CD4-positive, alpha-beta T cell treated with Interleukin-1 beta for 1 hour (primary cell): ENCODE measurements around the gene SLC7A1.
"Not testable (repeated sequence)": the region's sequence is repeated elsewhere in the genome, so short reads cannot be mapped to it uniquely, and the experiment has no call there.

Experiments
- DNase-seq, 2 donors: peaks; one replicate each; pipeline ENCODE4 v3.0.0-alpha.2; 2020 to 2022

The SLC7A1 gene

DNA sequence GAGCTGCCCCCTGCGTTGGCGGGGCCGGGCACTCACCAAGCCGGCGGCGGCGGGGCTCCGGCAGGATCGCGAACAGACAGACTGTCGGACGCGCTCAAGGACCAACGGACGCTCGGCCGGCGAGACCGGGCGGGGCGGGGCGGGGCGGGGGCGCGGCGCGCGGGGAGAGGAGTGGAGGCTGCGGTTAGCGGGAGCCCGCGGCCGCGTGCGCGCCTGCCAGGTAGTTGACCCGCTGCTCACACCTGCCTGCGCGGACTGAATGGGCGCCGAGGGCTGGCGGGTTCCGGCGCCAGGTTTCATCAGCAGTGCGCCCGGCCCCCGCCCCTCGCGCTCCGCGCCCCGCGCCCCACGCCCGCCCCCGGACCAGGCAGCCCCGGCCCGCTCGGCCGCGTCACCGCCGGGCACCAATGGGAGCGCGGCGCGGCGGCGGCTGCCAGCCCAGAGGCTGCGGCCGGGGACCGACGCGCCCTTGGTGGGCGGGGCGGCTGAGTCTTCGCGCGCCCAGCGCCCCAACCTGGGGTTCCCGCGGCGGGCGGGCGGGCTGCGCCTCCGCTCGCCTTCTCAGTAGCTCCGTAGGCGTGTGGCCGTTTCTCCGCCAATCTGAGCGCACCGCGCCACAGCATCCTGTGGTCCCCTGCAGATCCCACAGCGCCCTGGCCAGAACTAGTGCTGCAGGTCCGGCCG lies at the start of gene SLC7A1:
SLC7A1 (minus strand) TSS at position 309 of the 684 bp plus-strand sequence. CDS start 59,500 bp downstream, outside the sequence.
- peak; percentile 87 to 88 for DNase-seq

DNA sequence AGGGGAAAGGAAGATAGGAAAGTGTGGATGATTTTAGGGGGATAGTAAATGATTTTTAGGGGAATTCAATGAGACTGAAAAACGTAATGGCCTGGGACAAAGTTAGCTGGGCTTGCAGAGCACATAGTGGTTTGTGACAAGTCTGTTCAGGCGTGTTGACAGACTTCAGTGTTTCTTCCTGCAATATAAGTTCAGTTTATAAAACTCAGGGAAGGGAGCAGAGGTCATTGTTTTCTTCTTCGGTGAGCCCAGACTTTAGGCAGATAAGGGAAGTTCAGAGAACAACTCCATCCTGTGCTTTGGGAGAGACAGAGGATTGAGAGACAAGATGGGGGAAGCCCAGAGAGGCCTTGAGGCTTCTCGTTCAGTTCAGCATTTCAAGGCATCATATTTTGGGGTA lies 45.2 kb upstream of the SLC7A1 start:
- no peak for DNase-seq

DNA sequence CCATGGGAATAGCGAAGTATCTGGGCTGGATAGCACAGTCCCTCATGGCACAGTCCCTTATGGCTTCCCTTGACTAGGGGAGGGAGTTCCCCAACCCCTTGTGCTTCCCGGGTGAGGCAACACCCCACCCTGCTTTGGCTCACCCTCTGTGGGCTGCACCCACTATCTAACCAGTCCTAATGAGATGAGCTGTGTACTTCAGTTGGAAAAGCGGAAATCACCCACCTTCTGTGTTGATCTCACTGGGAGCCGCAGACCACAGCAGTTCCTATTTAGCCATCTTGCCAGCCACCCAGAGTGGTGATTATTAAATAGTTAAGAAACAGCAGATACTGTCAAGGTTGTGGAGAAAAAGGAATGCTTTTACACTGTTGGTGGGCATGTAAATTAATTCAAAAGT lies 41.3 kb upstream of the SLC7A1 start:
- not testable (repeated sequence) for DNase-seq

DNA sequence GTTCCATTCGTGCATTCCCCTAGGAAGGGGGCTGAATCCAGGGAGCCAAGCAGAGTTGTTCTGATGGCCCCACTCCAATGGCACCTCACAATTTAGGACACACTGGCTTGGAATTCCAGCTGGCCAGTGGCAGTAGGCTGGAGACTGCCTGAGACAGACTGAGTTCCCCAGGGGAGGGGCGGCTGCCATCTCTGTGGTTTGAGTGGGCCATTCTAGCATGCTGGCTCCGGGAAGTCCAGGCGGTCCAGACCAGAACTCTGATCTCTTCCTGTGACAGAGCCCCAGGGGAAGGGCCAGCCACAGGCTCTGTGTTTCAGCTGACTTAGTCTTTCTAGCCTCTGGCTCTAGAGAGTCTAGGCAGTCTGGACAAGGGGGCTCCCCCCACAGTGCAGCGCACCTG lies 29.5 kb upstream of the SLC7A1 start:
- DNase-seq = no peak

DNA sequence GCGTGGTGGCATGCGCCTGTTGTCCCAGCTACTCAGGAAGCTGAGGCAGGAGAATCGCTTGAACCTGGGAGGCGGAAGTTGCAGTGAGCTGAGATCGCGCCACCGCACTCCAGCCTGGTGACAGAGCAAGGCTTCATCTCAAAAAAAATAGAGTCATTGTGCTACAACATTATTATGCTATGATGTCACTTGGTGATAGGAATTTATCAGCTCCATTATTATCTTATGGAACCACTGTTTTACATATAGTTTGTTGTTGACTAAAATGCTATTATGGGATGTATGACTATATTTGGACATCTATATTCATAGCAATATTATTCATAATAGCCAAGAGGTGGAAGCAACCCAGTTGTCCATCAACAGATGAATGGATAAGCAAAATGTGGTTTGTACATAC lies 26.4 kb upstream of the SLC7A1 start:
- DNase-seq = no peak

DNA sequence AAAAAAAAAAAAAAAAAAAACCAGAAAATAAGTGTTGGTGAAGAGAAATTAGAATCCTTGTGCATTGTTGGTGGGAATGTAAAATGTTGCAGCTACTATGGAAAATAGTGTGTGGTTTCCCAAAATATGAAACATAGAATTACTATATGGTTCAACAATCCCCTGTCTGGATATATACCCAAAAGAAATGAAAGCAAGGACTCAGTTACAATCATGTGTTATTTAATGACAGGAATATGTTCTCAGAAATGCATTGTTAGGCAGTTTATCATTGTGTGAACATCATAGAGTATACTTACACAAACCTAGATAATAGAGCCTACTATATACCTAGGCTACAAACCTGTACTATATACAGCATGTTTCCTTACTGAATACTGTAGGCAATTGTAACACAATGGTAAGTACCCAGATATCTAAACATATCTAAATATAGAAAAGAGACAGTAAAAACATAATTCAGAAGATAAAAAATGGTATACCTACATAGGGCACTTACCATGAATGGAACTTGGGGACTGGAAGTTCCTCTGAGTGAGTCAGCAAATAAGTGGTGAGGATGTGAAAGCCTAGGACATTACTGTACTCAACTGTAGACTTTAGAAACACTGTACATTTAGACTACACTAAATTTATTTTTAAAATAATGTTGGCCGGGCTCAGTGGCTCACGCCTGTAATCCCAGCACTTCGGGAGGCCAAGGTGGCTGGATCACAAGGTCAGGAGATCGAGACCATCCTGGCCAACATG lies 25.7 kb upstream of the SLC7A1 start:
- no peak for DNase-seq

DNA sequence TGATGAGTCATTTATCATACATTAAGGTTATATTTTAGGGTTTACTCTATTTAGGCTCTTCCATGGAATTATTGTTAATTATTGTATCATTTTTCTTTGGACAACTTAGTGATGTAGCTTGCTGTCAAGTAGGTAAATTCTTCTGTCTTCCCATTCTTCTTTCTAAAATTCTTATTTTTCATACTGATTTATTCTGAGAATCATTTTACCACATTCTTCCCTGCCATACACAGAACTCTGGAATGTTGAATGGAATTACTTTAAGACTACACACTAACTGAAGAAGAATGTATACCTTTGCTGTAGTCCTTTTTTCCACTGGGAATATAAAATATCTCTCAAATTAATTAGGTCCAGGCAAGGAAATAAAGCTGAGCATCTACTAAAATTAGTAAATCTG lies 24.5 kb upstream of the SLC7A1 start:
- DNase-seq = no peak

DNA sequence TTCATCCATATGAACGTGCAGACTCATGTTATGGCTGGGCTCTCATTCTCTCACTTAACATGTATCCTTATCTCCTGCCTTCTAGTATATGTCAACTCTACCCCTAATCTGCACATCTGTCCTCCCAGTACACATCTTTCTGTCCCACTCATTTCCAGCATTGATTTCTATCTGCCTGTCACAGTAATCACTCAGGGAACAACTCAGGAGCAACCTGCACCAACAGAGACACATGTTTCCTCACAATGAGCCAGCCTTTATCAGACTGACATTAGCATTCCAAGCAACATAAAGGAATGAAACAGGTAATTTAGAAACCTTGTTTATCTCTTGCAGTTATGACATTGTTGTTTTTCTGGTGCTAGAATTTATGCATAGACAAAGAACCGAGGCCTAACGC lies 17.6 kb upstream of the SLC7A1 start:
- DNase-seq = no peak

DNA sequence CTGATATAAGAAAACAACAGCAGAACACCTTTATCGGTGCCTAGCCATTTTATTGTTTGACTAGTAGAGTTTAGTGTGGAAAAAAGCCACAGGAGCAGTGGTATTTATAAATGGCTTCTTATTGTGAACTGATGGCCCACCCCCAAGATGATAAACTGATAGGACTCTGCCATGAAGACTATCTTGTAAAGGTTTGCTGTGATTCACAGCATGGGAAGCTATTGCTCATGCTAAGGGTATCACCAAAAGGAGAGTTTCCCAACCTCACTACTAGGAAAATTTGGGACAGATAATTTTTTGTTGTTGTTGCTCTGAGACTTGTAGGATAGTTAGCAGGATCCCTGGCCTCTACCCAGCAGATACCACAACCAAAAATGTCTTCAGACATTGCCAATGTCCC lies 12.0 kb upstream of the SLC7A1 start:
- no peak for DNase-seq

DNA sequence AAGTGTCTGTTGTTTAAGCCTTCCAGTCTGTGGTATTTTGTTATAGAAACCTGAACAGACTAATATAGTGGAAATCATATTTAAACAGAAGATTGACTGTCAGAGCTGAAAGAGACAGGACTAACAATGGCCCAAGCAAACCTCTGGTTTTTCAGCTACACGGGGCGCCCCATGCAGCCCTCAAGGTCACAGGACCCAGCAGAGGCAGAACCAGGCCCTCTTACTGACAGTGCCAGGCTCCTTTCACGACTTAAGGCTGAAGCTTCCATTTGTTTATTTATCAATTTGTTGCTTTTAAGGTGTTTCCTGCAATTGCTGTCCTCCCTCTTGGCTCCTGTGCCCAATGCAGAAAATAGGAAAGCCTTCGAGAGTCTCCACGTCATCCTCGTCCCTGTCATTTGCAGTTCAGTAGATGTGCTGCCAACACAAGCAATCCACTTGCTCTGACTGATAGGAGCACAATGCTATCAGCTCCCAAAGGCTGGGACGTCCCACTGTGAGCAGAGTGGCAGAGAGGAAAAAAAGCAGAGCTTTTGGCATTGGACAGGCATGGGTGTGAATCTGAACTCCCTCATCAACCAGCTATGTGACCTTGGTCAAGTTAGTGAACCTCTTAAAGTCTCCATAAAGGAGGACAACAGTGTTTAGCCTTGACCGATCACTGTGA lies 10.5 kb upstream of the SLC7A1 start:
- DNase-seq = no peak

DNA sequence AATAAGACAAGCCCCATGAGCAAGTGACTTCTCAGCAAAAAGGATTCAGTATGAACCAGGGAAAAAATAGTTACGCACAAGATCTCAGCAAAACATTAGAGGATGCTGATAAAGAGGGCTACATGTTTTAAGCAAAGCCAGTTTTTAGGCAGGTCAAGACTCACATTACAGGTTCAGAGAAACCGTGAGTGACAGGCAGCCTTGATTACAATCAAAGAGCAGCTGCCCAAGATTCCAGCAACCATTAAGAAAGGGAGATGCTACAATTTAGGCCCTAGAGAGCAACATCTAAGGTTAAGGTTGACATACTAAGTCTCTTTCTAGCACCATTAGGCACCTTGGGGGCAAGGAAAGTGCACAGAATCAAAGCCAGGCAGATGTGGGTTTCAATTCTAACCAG lies 2.8 kb upstream of the SLC7A1 start:
- DNase-seq = no peak

DNA sequence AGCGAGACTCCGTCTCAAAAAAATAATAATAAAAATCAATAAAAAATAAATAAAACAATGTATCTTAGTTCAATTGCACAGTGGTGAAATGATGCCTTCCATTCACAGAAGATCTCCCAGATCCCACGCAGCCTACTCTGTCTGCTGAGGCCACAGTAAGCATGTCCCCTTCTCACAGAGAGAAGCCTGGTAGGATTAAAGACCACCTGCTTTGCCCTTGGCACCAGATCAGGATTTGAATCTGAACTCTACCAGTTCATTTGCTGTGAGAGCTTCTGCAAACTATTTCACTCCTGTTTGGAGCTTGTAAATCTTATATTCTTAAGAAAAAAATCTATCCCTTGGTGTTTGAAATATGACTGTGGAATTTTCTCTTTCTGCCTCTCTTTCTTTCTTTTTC lies 2.2 kb upstream of the SLC7A1 start:
- DNase-seq = no peak

DNA sequence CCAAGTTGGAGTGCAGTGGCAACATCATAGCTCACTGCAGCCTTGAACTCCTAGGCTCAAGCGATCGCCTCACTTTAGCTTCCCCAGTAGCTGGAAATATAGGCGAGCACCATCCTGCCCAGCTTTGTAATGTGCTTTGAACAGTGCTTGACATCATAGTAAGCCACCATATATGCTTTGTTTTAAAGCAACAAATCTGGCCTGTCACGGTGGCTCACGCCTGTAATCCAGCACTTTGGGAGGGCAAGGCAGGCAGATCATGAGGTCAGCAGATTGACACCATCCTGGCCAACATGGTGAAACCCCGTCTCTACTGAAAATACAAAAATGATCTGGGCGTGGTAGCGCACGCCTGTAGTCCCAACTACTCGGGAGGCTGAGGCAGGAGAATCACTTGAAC lies 1.8 kb upstream of the SLC7A1 start:
- no peak for DNase-seq

DNA sequence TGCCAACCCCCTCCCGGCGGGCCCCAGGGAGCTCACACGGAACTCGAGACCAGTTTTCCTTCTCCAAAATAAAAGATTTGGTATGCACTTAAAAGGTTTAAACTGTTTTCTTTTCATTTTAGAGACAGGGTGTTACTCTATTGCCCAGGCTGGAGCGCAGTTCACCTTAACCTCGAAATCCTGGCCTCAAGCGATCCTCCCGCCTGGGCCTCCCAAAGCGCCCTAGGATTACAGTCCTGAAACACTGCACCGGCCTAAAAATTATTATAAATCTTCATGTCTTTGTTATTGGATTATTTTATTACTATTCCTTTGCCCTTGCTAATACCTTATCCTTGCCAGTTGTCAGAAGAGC lies 553 bp upstream of the SLC7A1 start:
- DNase-seq = no peak

DNA sequence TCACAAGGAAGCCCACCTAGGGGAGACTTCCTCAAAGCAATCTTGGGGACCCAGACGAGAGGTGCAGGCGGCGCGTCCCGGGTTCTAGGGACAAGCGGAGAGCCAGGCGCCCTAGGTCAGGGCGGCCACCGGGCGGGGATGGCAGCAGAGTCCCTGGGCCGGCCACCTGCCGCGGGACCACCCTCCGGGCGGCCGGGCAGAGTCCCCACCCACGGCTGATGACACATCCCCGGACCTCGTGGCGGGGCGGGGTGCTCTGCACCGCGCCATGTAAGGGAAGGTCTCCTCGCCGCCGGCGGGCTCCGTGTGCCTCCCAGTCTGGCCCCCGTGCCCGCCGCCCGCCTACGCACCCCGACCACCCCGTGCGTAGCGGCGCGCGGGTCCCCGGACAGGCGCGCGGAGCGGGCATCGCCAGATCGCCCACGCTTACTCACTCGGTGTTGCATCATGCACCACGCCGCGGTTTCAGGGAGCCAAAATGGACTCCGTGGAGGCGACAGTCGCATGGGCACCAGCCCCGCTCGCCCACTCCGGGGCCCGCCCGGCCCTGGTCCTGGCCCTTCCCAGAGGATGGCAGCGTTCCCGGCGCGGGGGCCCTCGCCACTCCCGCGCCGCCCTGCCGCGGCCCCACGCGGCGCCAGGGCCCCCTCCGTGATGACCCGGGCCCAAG lies 643 bp downstream of the SLC7A1 start:
- DNase-seq = peak; percentile 51 to 69

DNA sequence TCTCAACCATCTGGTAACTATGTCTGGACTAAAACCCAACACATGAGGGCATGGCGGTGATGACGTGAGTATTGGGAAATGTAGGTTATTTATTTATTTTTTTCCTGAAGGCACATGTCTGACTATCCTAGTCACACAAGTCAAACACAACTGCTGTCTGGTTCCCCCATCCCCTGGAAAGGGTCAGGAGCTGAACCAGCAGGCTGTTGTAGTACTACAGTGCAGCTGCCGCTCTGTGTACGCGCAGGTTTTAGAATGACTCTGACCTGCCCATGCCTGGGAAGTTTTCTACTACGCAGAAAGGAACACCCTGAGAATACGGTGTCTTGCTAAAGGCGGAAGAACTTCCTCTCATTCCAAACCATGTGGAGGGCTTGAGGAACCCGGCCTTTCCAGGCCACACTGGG lies 1.2 kb downstream of the SLC7A1 start:
- peak; percentile 39 to 41 for DNase-seq

DNA sequence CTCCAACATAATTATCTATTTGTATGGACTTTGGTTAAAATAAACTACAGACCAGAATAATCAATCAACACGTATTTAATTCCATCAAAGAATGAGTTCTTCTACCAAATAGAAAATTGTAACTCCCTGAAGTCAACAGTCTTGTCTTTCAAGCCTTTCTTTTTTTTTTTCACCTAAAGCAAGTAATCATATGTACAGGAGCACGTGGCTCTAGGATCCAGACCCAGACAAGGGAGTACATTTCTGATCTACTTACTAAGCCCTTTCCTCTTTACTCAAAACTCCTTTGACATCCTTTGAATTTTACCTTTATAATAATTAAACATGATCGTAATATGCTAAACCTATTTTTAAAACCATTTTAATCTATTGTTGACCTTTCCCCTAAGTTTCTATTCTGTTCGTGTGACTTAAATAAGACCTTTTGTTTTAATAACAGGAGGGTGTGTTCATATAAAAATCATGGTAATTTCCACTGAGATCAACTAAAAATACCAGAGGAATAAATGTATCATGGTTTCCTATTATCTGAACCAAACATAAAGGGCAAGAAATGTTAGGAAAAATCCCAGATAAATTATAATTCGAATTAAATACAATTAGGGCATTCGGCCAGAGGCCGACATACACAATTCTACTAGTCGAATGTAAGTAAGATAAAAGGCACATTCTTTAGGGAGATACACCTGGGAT lies 1.7 kb downstream of the SLC7A1 start:
- no peak for DNase-seq

DNA sequence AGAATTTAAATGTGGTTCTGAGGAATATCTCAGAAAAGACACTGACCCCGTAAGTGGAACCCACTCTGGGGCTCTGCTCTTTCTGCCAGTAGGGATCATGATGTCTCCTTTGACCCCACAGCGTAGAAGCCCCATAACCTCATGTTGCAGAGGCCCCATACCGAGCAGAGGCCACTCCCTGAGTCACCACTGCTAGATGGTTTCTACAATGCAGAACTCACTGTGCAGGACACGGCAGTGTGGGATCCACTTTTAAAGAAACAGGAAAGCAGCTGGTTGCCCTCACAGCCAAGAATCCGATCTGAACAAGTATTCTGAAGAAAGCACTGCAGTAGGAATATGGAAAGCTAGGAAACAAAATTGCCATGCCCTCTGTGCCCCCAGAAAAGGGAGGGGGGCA lies 4.2 kb downstream of the SLC7A1 start:
- DNase-seq = no peak

DNA sequence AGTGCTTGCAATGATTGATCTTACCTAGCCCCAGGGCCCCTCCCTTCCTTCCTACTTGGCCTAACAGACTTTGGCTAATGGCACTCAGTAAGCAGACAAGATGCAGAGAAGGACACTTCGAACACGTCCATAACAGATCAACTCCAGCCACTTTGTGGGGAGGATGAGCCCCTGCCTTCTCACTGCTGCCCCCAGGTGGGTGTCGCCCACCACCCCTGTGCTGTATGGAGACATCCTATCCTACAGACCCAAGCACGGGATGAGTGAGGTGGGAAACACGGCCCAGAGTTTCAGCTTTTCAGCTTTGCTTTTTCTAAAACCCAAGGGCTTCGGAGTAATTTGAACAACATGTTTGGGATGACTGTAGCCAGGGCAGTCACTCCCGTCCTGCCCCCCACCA lies 5.5 kb downstream of the SLC7A1 start:
- no peak for DNase-seq

DNA sequence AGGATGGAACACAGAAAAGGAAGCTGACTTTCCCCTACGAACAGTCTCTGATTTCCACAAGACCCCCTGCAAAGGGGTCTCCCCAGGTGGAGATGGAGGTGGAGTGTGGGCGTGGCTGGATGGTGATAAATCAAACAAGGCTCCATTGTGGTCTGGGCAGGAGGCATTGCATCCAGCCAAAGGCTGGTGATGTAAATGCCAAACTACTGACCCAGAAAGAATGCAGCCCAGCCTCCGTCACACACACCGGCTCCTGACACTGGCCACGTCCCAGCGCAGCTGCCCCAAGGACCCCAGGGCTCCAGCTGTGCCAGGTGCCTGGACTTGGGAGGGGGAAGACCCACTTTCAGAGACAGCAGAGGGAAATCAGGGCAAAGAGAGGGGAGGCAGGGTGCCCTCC lies 6.3 kb downstream of the SLC7A1 start:
- DNase-seq = no peak

DNA sequence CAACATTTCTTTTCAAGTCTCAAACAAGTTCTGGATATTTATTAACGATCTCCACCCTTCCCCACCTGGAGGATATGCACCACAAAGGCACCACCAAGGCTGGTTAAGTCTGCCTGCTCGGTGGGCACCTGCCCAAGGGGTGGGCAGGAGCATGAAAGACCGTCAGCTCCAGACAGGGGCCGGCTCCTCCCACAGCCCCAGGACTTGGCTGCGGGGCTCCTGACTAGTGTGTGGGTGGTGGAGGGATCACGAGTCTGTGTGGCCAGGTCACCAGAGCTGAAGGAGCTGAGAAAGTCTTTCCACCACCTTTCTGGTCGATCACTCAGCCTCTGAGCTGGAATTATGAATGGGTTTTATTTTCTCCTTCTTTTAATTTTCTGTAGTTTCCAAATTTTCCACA lies 7.8 kb downstream of the SLC7A1 start:
- no peak for DNase-seq

DNA sequence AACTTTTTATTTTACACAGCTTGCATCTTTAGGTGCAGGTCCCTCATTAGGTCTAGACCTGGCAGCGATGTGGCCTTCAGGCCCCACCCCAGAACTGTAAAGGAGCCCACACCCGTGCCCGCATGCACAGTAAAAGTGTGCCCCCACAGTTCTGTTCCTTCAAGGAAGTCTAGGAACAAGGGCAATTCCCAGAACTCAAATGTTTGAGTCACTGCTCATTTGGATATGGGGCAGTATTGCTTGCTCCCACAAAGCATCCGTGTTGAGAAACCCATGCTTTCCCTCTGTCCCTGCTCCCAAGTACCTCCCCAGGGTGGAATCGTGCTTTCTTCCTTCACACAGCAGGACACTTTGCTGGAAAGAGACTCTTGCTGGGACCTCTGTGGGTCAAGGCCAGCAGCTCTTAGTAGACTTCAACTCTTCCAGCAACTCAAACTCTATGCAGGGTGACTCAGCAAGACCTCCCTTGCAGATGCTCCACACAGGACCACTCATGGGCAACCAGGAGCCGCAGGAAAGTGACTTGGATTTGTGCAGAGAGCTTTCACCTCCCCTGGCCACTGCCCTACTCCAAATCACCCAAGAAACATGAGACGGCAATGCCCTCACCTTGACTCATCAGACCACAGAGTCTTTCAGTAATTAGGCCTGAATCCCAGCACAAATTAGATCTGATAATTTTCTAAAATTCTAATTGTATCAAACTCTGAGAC lies 12.3 kb downstream of the SLC7A1 start:
- DNase-seq = no peak
